Dendritic cell treated with granulocyte-macrophage colony-stimulating factor and Interleukin-4, amounts not matched to agents 40 ng/mL and 50 ng/mL, for 4 days (primary cell): Measurements from ENCODE around the gene NDEL1.

Source experiments
- H3K27ac Mint-ChIP-seq: one replicate; pipeline ENCODE4 v1.8.0; 2022; ENCODE audit warnings: mild to moderate bottlenecking, mixed read lengths
- H3K27me3 Mint-ChIP-seq: one replicate; pipeline ENCODE4 v1.8.0; 2022; ENCODE audit warnings: mild to moderate bottlenecking, mixed read lengths
- H3K36me3 Mint-ChIP-seq: one replicate; pipeline ENCODE4 v1.8.0; 2022; ENCODE audit warnings: low read depth, mixed read lengths
- H3K4me1 Mint-ChIP-seq: one replicate; pipeline ENCODE4 v1.8.0; 2022; ENCODE audit warnings: low read depth, mixed read lengths
- H3K4me3 Mint-ChIP-seq: one replicate; pipeline ENCODE4 v1.8.0; 2022; ENCODE audit warnings: mild to moderate bottlenecking, moderate library complexity, mixed read lengths
- H3K9me3 Mint-ChIP-seq: one replicate; pipeline ENCODE4 v1.8.0; 2022; ENCODE audit warnings: mixed read lengths
- intact Hi-C: fragments of 100-400 bp; cut with micrococcal nuclease; formaldehyde crosslinking; loops from one replicate; pipeline ENCODE4 v1.15.0; 2022

NDEL1 gene

GRCh38 chr17:8499171-8499570, 63.5 kb downstream of the NDEL1 start:
- no peaks in the 10 kb centered on the region for H3K9me3 Mint-ChIP-seq
- H3K27ac Mint-ChIP-seq = no peak overlapping the region
- no peaks in the 10 kb centered on the region for H3K4me1 Mint-ChIP-seq
- peaks cover 3% of the 10 kb centered on the region for H3K27me3 Mint-ChIP-seq
- intact Hi-C loops = no loop called here
- no peaks in the 10 kb centered on the region for H3K36me3 Mint-ChIP-seq
- no peak overlapping the region for H3K4me3 Mint-ChIP-seq

GRCh38 chr17:8499614-8500013, 63.9 kb downstream of the NDEL1 start:
- Mint-ChIP-seq H3K9me3 (no peaks in the 10 kb centered on the region), H3K4me3 (no peak overlapping the region), H3K27ac (no peak overlapping the region), H3K27me3 (peaks cover 3% of the 10 kb centered on the region), H3K4me1 (no peaks in the 10 kb centered on the region), H3K36me3 (no peaks in the 10 kb centered on the region)
- intact Hi-C loops = no loop called here

- H3K36me3 Mint-ChIP-seq = no peaks in the 10 kb centered on the region
- H3K4me3 Mint-ChIP-seq = no peak overlapping the region
- H3K27me3 Mint-ChIP-seq = peaks cover 3% of the 10 kb centered on the region
- H3K9me3 Mint-ChIP-seq = no peaks in the 10 kb centered on the region
- no peak overlapping the region for H3K27ac Mint-ChIP-seq
- no peaks in the 10 kb centered on the region for H3K4me1 Mint-ChIP-seq
- intact Hi-C loops = no loop called here
Measured at GRCh38 chr17:8500609-8501008, 64.9 kb downstream of the NDEL1 start.

GRCh38 chr17:8502126-8502525, 66.4 kb downstream of the NDEL1 start:
- Mint-ChIP-seq H3K27ac (no peak overlapping the region), H3K36me3 (no peaks in the 10 kb centered on the region), H3K4me3 (no peak overlapping the region), H3K4me1 (no peaks in the 10 kb centered on the region), H3K9me3 (no peaks in the 10 kb centered on the region), H3K27me3 (peaks cover 3% of the 10 kb centered on the region)
- intact Hi-C loops = no loop called here

- intact Hi-C loops = no loop called here
- no peaks in the 10 kb centered on the region for H3K36me3 Mint-ChIP-seq
- H3K27ac Mint-ChIP-seq = no peak overlapping the region
- H3K27me3 Mint-ChIP-seq = peaks cover 3% of the 10 kb centered on the region
- H3K4me1 Mint-ChIP-seq = no peaks in the 10 kb centered on the region
- H3K9me3 Mint-ChIP-seq = no peaks in the 10 kb centered on the region
- no peak overlapping the region for H3K4me3 Mint-ChIP-seq
Measured at GRCh38 chr17:8503368-8503767, 67.7 kb downstream of the NDEL1 start.

GRCh38 chr17:8503807-8504206, 68.1 kb downstream of the NDEL1 start:
- intact Hi-C loops = no loop called here
- H3K9me3 Mint-ChIP-seq = no peaks in the 10 kb centered on the region
- H3K36me3 Mint-ChIP-seq = no peaks in the 10 kb centered on the region
- no peak overlapping the region for H3K4me3 Mint-ChIP-seq
- no peak overlapping the region for H3K27ac Mint-ChIP-seq
- H3K4me1 Mint-ChIP-seq = no peaks in the 10 kb centered on the region
- H3K27me3 Mint-ChIP-seq = peaks cover 3% of the 10 kb centered on the region

GRCh38 chr17:8504460-8505207, 69.0 kb downstream of the NDEL1 start:
- Mint-ChIP-seq H3K4me3 (no peak overlapping the region), H3K27ac (no peak overlapping the region), H3K27me3 (peaks cover 3% of the 10 kb centered on the region), H3K36me3 (no peaks in the 10 kb centered on the region), H3K9me3 (no peaks in the 10 kb centered on the region), H3K4me1 (no peaks in the 10 kb centered on the region)
- intact Hi-C loops = no loop called here

- H3K36me3 Mint-ChIP-seq = no peaks in the 10 kb centered on the region
Measured at GRCh38 chr17:8506145-8506544, 70.5 kb downstream of the NDEL1 start.

GRCh38 chr17:8514801-8515200, 79.1 kb downstream of the NDEL1 start:
- no peak overlapping the region for H3K4me3 Mint-ChIP-seq
- H3K4me1 Mint-ChIP-seq = no peaks in the 10 kb centered on the region
- no peaks in the 10 kb centered on the region for H3K9me3 Mint-ChIP-seq
- no peak overlapping the region for H3K27ac Mint-ChIP-seq
- H3K36me3 Mint-ChIP-seq = no peaks in the 10 kb centered on the region
- no peaks in the 10 kb centered on the region for H3K27me3 Mint-ChIP-seq
- intact Hi-C loops = no loop called here

More at GRCh38 chr17:8506145-8506544, 70.5 kb downstream of the NDEL1 start:
- Mint-ChIP-seq H3K9me3 (no peaks in the 10 kb centered on the region), H3K4me1 (no peaks in the 10 kb centered on the region), H3K27ac (no peak overlapping the region), H3K27me3 (peaks cover 2% of the 10 kb centered on the region), H3K4me3 (no peak overlapping the region)
- intact Hi-C loops = no loop called here
